Endothelial cell of umbilical vein (primary cell): Measurements from ENCODE around the gene RBMS2. TPM values are rescaled to one million over a fixed set of nuclear protein-coding genes. Genes with fewer than 3 reads are reported as not detected.

Experiments
- BruUV-seq: library from RNA; stranded (reverse); fragments of 400-500 nt; replicated peaks from 2 replicates; lab custom pipeline; 2021; lab: Mats Ljungman, UMichigan
- CTCF ChIA-PET: fragments of 300-600, 350-600 bp; sonication (Branson Sonifier 250); formaldehyde crosslinking; loops from one replicate; lab custom pipeline; 2021; ENCODE audit warnings: antibody characterized with exemption, inconsistent platforms; lab: Charles Lee
- POLR2A ChIA-PET: fragments of 300-600, 350-600 bp; sonication (Branson Sonifier 250); formaldehyde crosslinking; loops from one replicate; lab custom pipeline; 2021; ENCODE audit warnings: antibody characterized with exemption, inconsistent platforms; lab: Charles Lee
- DNase-seq: peaks from one replicate; pipeline ENCODE4 v3.0.0-alpha.2; 2011; ENCODE audit warnings: low read depth, low spot score
- FAIRE-seq: peaks from 2 replicates; lab custom pipeline; 2011; peaks lifted over from hg19 to GRCh38; lab: Jason Lieb, UNC
- H2AFZ ChIP-seq: 2 replicates; pipeline ENCODE4 v1.6.0; 2012; ENCODE audit warnings: low read depth, low read length, control low read depth, inconsistent platforms
- H3K27ac ChIP-seq: 2 replicates; pipeline ENCODE4 v1.5.1; 2011; ENCODE audit warnings: low read depth, mild to moderate bottlenecking, control low read depth, low read length, moderate library complexity; ENCODE audit not compliant: insufficient read depth
- H3K27me3 ChIP-seq, 2 experiments: 2 replicates each; pipeline versions ENCODE4 v1.6.0 to v1.6.1; 2011; ENCODE audit warnings: low read length in 2 of 2, mixed read lengths in 1 of 2; ENCODE audit not compliant: control insufficient read depth in 2 of 2, insufficient read depth in 2 of 2
- H3K36me3 ChIP-seq, 2 experiments: 2 replicates in 1 of 2; 3 replicates in 1 of 2; pipeline ENCODE4 v1.5.1; 2011; ENCODE audit warnings: low read length in 2 of 2, mild to moderate bottlenecking in 1 of 2, moderate library complexity in 1 of 2; ENCODE audit not compliant: control insufficient read depth in 2 of 2, insufficient read depth in 2 of 2; ENCODE audit errors: extremely low read depth in 1 of 2
- H3K4me1 ChIP-seq: 3 replicates; pipeline ENCODE4 v1.5.1; 2011; ENCODE audit warnings: mild to moderate bottlenecking, low read length; ENCODE audit not compliant: control insufficient read depth, insufficient read depth; ENCODE audit errors: extremely low read depth
- H3K4me2 ChIP-seq: 2 replicates; pipeline ENCODE4 v1.6.1; 2011; ENCODE audit warnings: low read length, control low read depth, mixed read lengths; ENCODE audit not compliant: insufficient read depth
- H3K4me3 ChIP-seq, 3 experiments: fragments of 200-600 bp in 1 of 3; sonication (generic), shearing (Covaris generic) in 1 of 3; replicated peaks in 1 of 3; 2 replicates each; pipeline ENCODE4 v1.5.1; 2011 to 2016; ENCODE audit warnings: control low read depth in 3 of 3, low read length in 3 of 3, mild to moderate bottlenecking in 2 of 3, inconsistent platforms in 1 of 3, low read depth in 1 of 3, moderate library complexity in 1 of 3; ENCODE audit not compliant: insufficient read depth in 1 of 3
- H3K79me2 ChIP-seq: 2 replicates; pipeline ENCODE4 v1.6.0; 2012; ENCODE audit warnings: low read length, inconsistent platforms; ENCODE audit not compliant: control insufficient read depth, insufficient read depth
- H3K9ac ChIP-seq: replicated peaks from 2 replicates; pipeline ENCODE3; 2011; ENCODE audit warnings: low read length, control low read depth; ENCODE audit not compliant: insufficient read depth; ENCODE audit errors: extremely low read depth
- H3K9me1 ChIP-seq: replicated peaks from 3 replicates; pipeline ENCODE4 v1.6.0; 2011; ENCODE audit warnings: mild to moderate bottlenecking, low read length; ENCODE audit not compliant: control insufficient read depth, insufficient read depth; ENCODE audit errors: extremely low read depth
- H3K9me3 ChIP-seq: replicated peaks from 2 replicates; pipeline ENCODE4 v1.5.1; 2012; ENCODE audit warnings: low read length, inconsistent platforms; ENCODE audit not compliant: control insufficient read depth, insufficient read depth
- H4K20me1 ChIP-seq: replicated peaks from 2 replicates; pipeline ENCODE3; 2011; ENCODE audit warnings: mild to moderate bottlenecking, low read length; ENCODE audit not compliant: control insufficient read depth, insufficient read depth; ENCODE audit errors: extremely low read depth
- EZH2 ChIP-seq: IDR thresholded peaks from 2 replicates; pipeline ENCODE4 v1.6.1; 2012; ENCODE audit warnings: borderline replicate concordance, low read depth, mild to moderate bottlenecking, moderate library complexity, low read length, inconsistent platforms; ENCODE audit not compliant: severe bottlenecking
- FOS ChIP-seq: IDR thresholded peaks from 2 replicates; pipeline ENCODE4 v1.6.1; 2011; ENCODE audit warnings: mild to moderate bottlenecking, low read length, moderate library complexity, borderline replicate concordance; ENCODE audit not compliant: insufficient read depth
- GATA2 ChIP-seq: IDR thresholded peaks from 2 replicates; pipeline ENCODE4 v1.7.0; 2011; ENCODE audit warnings: low read depth, mild to moderate bottlenecking, moderate library complexity, mixed read lengths, low read length; ENCODE audit not compliant: insufficient read length, insufficient read depth
- JUN ChIP-seq: IDR thresholded peaks from 2 replicates; pipeline ENCODE4 v1.6.1; 2011; ENCODE audit warnings: borderline replicate concordance, low read depth; ENCODE audit not compliant: insufficient read length, insufficient read depth
- MAX ChIP-seq: IDR thresholded peaks from 2 replicates; pipeline ENCODE4 v1.6.1; 2011; ENCODE audit not compliant: insufficient read depth, insufficient read length
- MYC ChIP-seq: IDR thresholded peaks from one replicate; pipeline ENCODE4 v1.6.1; 2011; ENCODE audit warnings: mild to moderate bottlenecking, low read depth, low read length
- POLR2A ChIP-seq: IDR thresholded peaks from 2 replicates; pipeline ENCODE4 v1.6.1; 2012; ENCODE audit warnings: low read depth, mild to moderate bottlenecking, control low read depth, low read length
- POLR2AphosphoS5 ChIP-seq: IDR thresholded peaks from 2 replicates; pipeline ENCODE4 v1.6.1; 2012; ENCODE audit warnings: low read depth, mild to moderate bottlenecking, control low read depth, low read length, moderate library complexity; ENCODE audit not compliant: insufficient read depth
- dilution Hi-C: fragments of 300-500 bp; cut with MboI; formaldehyde crosslinking; loops from one replicate; pipeline ENCODE4 v1.15.0; 2019; ENCODE audit warnings: low sequenced_read_pairs; ENCODE audit not compliant: extremely low pct_ligation_motif_present
- intact Hi-C: fragments of 100-400 bp; cut with micrococcal nuclease; formaldehyde crosslinking; loops from one replicate; pipeline ENCODE4 v1.10.0; 2022
- polyA plus RNA-seq, 4 experiments: library from polyadenylated mRNA; depleted of rRNA in 3 of 4; stranded (reverse) in 3 of 4; unstranded in 1 of 4; fragments of >200 nt; gene quantifications; 2 replicates each; pipeline versions ENCODE4 v1.2.1 to v1.2.3, GENCODE V29; 2011 to 2012; ENCODE audit warnings: missing spikeins in 1 of 4
- total RNA-seq: library from RNA; stranded (reverse); gene quantifications from 2 replicates; pipeline ENCODE4 v1.2.3, GENCODE V29; 2021

Gene RBMS2
- total and polyA plus RNA-seq, 2 donors (not counting 3 experiments of a cell fraction or from before 2014, with no cell fraction given), result 66.8 to 103 TPM

- Histone ChIP-seq H3K4me3 (no peak overlapping the region), H3K27me3 (no peaks in the 10 kb centered on the region), H3K79me2 (peaks cover 87% of the 10 kb centered on the region), H3K9ac (no peak overlapping the region), H3K36me3 (peaks cover 1 to 4% of the 10 kb centered on the region in 2 experiments), H3K9me3 (no peaks in the 10 kb centered on the region), H3K9me1 (no peaks in the 10 kb centered on the region), H4K20me1 (peaks cover 2% of the 10 kb centered on the region), H3K27ac (no peak overlapping the region), H2AFZ (no peak overlapping the region), H3K4me2 (no peak overlapping the region), H3K4me1 (no peaks in the 10 kb centered on the region)
- dilution Hi-C loops (no loop called here), intact Hi-C loops (no loop called here)
- no peak for TF ChIP-seq GATA2
- no peak for TF ChIP-seq MAX
- no peak for TF ChIP-seq FOS
- no peak for TF ChIP-seq JUN
- no peak for TF ChIP-seq EZH2
- no peak for TF ChIP-seq POLR2A
- no peak for TF ChIP-seq MYC
- no TSS peak for BruUV-seq
- no peak for DNase-seq
- CTCF ChIA-PET, result interaction anchor here (13.9 kb wide), 1 partner anchor 13 kb away, joined by 150 read pairs; no protein-coding TSS in a partner anchor
- POLR2A ChIA-PET, result no interaction called here
- FAIRE-seq, result no peak
These were observed 100.9 kb downstream of the RBMS2 start for GRCh38 chr12:56622535-56622934.

DNA sequence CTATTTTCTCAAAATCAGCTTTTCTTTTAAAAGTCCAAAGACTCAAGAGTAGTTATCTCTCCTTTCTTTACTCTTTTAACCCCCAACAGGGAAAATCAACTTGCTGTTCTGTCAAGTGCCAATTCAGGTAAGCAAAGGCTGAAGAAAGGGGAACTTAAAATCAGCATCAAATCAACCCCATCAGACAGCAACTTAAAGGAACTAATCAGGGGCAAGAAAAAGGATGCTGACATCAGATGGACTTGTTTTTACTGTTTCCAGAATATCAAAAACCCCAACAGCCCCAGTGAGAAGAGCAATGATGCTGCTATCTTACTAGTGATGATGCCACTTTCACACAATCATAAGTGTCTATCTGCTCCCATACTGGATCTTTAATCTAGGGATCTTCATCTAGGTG is 105.1 kb downstream of the RBMS2 start:
- no peaks in the 10 kb centered on the region for H3K27me3 ChIP-seq
- H3K4me1 ChIP-seq, result peaks cover 13% of the 10 kb centered on the region
- peaks cover 78% of the 10 kb centered on the region for H3K79me2 ChIP-seq
- no TSS peak for BruUV-seq
- peaks cover 2% of the 10 kb centered on the region for H4K20me1 ChIP-seq
- DNase-seq (no peak), FAIRE-seq (no peak)
- intact Hi-C loops, result no loop called here
- ChIA-PET POLR2A (no interaction called here), CTCF (interaction anchor here (1.1 to 13.9 kb wide), 2 partner anchors 9 to 17 kb away, joined by 6 to 150 read pairs; no protein-coding TSS in a partner anchor)
- peaks cover 1 to 4% of the 10 kb centered on the region in 2 experiments for H3K36me3 ChIP-seq
- H3K9me1 ChIP-seq, result no peaks in the 10 kb centered on the region
- no peak for TF ChIP-seq POLR2AphosphoS5
- no peak for TF ChIP-seq EZH2
- H2AFZ ChIP-seq, result no peak overlapping the region
- no peak overlapping the region for H3K27ac ChIP-seq
- no peak overlapping the region for H3K4me2 ChIP-seq
- dilution Hi-C loops, result no loop called here
- no peak overlapping the region for H3K9ac ChIP-seq
- no peak overlapping the region for H3K4me3 ChIP-seq
- no peaks in the 10 kb centered on the region for H3K9me3 ChIP-seq
